Middle frontal gyrus (tissue), 1 donor: ENCODE results near the gene ALDH1B1.
"Not testable (repeated sequence)": the region's sequence is repeated elsewhere in the genome, so short reads cannot be mapped to it uniquely, and the experiment has no call there.

Experiments used
- DNase-seq: peaks from one replicate; pipeline ENCODE4 v3.0.0-alpha.2; 2015; ENCODE audit warnings: low spot score; ENCODE audit errors: extremely low spot score

The ALDH1B1 gene

DNA sequence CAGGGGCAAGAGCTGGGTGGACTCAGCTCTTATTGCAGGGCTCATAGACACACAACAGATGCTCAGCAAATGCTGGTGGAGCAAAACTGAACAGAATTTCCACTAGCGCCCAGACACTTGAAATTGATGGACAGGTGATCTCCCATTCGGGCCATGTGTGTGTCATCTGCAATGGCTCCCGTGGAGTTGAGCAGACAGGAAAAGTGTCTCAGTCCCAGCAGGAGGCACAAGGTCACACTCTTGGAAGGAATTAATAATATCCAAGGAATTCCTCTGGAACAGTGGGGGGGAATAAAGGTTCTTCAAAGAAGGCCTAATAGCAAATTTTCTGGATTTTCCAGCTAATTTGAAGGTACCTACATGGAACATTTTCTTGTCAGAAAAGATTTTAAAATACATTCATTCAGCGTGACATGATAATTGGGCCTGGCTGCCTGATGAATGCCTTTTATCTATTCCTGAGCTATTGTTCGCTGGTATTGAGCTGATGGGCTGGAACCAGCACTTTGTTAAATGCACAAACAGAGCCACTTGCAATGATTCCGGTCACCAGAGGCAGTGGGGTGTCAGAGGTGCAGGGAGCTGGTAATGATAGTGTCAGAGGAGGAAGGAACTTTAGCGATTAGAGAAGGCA, 31.5 kb upstream of the ALDH1B1 start:
- no peak for DNase-seq

- no peak for DNase-seq
Observed at GRCh38 chr9:38361473-38361850, 31.0 kb upstream of the ALDH1B1 start.

DNA sequence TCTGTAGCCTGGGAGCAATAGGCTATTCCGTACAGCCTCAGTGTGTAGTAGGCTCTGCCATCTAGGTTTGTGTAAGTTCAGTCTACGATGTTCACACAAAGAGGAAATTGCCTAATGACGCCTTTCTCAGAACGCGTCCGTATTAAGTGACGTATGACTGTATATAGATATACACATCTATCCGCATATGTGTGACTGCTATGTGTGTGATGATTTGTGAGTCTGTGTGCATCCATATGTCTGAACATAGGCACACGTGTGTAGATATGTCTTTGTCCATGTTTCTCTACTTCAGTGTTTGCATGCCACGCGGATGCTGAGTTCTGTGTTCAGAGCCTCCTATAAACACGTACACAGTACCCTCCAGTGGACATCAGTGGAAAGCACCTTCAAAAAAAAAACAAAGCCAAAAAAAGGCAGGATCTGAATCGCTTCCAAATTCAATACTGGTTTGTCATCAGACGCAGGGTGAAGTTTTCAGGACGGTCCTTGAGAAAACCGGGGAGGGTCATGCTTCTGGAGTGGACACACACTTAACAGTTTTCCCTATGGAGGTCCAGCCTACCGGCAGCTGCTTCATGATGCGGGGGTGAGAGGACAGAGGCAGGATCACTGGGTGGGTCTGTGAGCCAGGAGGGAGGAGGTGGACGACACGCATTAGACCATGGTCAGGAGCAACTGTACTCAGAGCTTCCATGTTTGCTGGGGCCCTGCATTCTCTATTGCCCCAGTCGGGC, 29.5 kb upstream of the ALDH1B1 start:
- peak; percentile 61 for DNase-seq

GRCh38 chr9:38363589-38363925, 28.9 kb upstream of the ALDH1B1 start:
- no peak for DNase-seq

DNA sequence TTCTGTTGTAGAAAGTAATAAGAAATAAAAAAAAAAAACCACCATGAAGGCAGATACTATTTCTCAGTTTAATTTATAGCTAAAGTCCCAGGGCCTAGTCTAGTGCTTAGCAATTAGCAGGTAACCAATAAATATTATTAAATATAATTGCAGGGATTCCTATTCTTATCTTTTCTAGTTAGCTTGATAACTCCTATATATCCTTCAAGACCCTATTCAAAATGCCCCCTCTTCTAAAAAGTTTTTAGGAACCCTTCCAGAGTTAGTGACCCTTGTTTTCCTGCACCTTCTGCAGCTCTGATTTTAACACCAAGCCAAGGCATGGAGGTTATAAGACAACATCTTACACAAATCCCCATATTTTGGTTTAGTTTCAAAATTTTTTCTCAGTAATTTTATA, 24.6 kb upstream of the ALDH1B1 start:
- no peak for DNase-seq

GRCh38 chr9:38368731-38369130, 23.8 kb upstream of the ALDH1B1 start:
- no peak for DNase-seq

GRCh38 chr9:38370176-38370575, 22.3 kb upstream of the ALDH1B1 start:
- no peak for DNase-seq

DNA sequence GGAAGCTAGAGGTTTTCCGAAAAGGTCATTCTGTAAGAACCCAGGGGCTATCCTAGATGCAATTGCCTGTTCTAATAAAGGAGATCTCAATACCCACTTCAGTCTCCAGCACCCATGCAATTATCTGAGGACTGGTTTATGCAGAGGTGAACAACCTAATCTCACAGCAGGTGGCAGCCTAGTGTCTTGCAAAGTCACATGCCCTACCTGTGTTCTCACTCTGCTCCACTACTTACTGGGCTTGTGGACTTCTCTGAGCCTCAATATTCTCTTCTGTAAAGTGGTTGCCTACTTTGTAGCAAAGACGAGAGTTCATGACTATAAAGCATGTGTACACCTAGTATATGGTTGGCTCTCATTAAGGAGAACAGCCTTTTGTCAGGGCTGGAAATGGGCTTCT, 21.0 kb upstream of the ALDH1B1 start:
- DNase-seq = no peak

- DNase-seq = no peak
Observed at GRCh38 chr9:38372762-38373619, 19.5 kb upstream of the ALDH1B1 start.

- no peak for DNase-seq
Observed at GRCh38 chr9:38373679-38374078, 18.8 kb upstream of the ALDH1B1 start.

- no peak for DNase-seq
Observed at GRCh38 chr9:38374847-38375571, 17.5 kb upstream of the ALDH1B1 start.

- no peak for DNase-seq
Observed at GRCh38 chr9:38375572-38375963, 16.9 kb upstream of the ALDH1B1 start.

DNA sequence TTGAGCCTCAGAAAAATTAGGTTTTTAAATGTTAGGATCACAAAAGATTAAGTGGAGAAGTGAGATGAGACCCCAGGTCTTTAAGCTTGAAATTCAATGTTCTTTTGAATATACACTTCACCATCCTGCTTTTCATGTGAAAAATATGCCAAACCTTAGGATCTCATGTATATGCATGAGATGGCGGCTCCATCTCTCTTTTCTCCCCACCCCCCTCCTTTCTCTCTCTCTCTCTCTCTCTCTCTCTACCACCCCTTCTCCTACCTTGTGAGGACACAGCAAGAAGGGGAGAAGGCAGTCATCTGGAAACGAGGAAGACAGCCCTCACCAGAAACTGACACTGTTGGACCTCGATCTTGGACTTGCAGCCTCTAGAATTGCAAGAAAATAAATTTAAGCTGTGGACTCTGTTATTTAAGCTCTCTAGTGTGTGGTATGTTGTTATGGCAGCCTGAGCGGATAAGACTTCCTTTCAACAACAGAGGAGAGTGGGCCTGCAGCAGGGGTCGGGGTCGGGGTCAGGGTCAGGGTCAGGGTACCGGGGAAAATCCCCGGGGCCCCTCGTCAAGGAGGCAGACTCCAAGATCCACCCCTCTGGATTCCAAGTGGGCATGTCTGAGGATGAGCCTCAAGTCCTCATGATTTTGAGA, 16.4 kb upstream of the ALDH1B1 start:
- no peak for DNase-seq

GRCh38 chr9:38377336-38378083, 15.0 kb upstream of the ALDH1B1 start:
- not testable (repeated sequence) for DNase-seq

DNA sequence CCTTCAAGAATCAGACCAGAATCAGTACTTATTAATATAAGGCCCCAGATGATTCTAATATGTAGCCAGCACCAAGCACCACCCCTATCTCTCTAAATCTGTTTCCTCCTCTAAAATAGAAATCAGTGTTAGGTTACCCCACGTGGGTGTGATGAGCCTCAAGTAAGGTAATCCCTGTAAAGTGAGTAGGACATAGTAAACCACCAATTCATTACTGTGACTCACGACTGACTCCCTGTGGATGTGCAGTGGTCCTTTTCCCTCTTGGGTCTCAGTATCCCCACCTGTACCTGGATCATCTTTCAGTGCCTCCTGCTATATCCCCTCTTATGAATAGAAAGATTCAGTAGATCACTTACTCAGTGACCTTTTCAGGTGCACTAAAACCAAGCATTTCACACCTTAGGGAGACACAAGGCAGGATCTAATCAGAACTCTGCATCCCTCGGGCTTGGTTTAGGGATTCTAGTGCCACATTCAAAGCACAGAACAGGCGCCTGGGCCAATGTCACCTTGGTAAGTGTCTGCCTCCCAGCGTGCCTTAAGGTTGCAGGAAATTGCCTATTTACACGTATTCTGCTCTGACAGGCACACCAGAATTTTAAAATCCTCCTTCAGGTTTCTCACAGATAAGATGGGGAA, 12.2 kb upstream of the ALDH1B1 start:
- no peak for DNase-seq

- no peak for DNase-seq
Observed at GRCh38 chr9:38380872-38381534, 11.5 kb upstream of the ALDH1B1 start.

GRCh38 chr9:38382141-38382540, 10.4 kb upstream of the ALDH1B1 start:
- DNase-seq = no peak

- no peak for DNase-seq
Observed at GRCh38 chr9:38384990-38385848, 7.3 kb upstream of the ALDH1B1 start.

GRCh38 chr9:38385896-38386295, 6.6 kb upstream of the ALDH1B1 start:
- DNase-seq = no peak
